Cardiac muscle cell (in vitro differentiated cells and primary cell): ENCODE data around the gene KBTBD2. TPM values are rescaled to one million over a fixed set of nuclear protein-coding genes. Genes with fewer than 3 reads are reported as not detected.
"Not testable (repeated sequence)": the region's sequence is repeated elsewhere in the genome, so short reads cannot be mapped to it uniquely, and the experiment has no call there.

Experiments
- DNase-seq, 2 donors: peaks; one replicate each; pipeline versions ENCODE4 v3.0.0 to v3.0.0-alpha.2; 2010 to 2017; ENCODE audit warnings: low read depth in 1 of 2, low spot score in 1 of 2
- H3K27ac ChIP-seq: fragments of 200-600 bp; sonication (generic); 2 replicates; pipeline ENCODE4 v1.5.1; 2016
- H3K27me3 ChIP-seq: fragments of 200-600 bp; sonication (generic); 2 replicates; pipeline ENCODE4 v1.6.0; 2016; ENCODE audit warnings: control low read depth
- H3K36me3 ChIP-seq: fragments of 200-600 bp; sonication (generic); 2 replicates; pipeline ENCODE4 v1.5.1; 2016; ENCODE audit warnings: control low read depth
- H3K4me1 ChIP-seq: fragments of 200-600 bp; sonication (generic); 2 replicates; pipeline ENCODE4 v1.8.1; 2017; ENCODE audit warnings: low read depth, mild to moderate bottlenecking, mixed run types
- H3K4me3 ChIP-seq: fragments of 200-600 bp; sonication (generic); 2 replicates; pipeline ENCODE4 v1.5.1; 2016; ENCODE audit warnings: mild to moderate bottlenecking
- H3K9me3 ChIP-seq: fragments of 200-600 bp; sonication (generic); 2 replicates; pipeline ENCODE4 v1.5.1; 2017; ENCODE audit warnings: low read depth, mild to moderate bottlenecking, control low read depth
- CTCF ChIP-seq: IDR thresholded peaks from 2 replicates; pipeline ENCODE4 v1.5.1; 2012; ENCODE audit warnings: low read depth, mild to moderate bottlenecking, low read length
- polyA plus RNA-seq: library from polyadenylated mRNA; unstranded; fragments of >200 nt; fragmentation: Nextera tagmentation; extraction: Ambion mirVana; gene quantifications from 2 replicates; pipeline ENCODE4 v1.2.1, GENCODE V29; 2016
- total RNA-seq: library from RNA; depleted of rRNA; stranded (reverse); fragments of >200 nt; gene quantifications from 2 replicates; pipeline ENCODE4 v1.2.3, GENCODE V29; 2016

KBTBD2 gene
- total and polyA plus RNA-seq, 2 experiments from 2014 or later: 35.4 to 41.6 TPM

- no peak overlapping the region for H3K27ac ChIP-seq
- no peak overlapping the region for H3K4me3 ChIP-seq
- H3K9me3 ChIP-seq: no peaks in the 10 kb centered on the region
- TF ChIP-seq CTCF: no peak
- DNase-seq: no peak
- H3K27me3 ChIP-seq: no peaks in the 10 kb centered on the region
- H3K4me1 ChIP-seq: peaks cover 5% of the 10 kb centered on the region
- no peaks in the 10 kb centered on the region for H3K36me3 ChIP-seq
Measured at GRCh38 chr7:32860090-32860489, 31.5 kb downstream of the KBTBD2 start.

GRCh38 chr7:32858648-32859047 is 32.9 kb downstream of the KBTBD2 start:
- H3K27me3 ChIP-seq: no peaks in the 10 kb centered on the region
- TF ChIP-seq CTCF: no peak
- H3K27ac ChIP-seq: no peak overlapping the region
- DNase-seq: no peak
- no peak overlapping the region for H3K4me3 ChIP-seq
- H3K4me1 ChIP-seq: peaks cover 5% of the 10 kb centered on the region
- no peaks in the 10 kb centered on the region for H3K9me3 ChIP-seq
- H3K36me3 ChIP-seq: no peaks in the 10 kb centered on the region

- H3K36me3 ChIP-seq, H3K27me3 ChIP-seq, H3K9me3 ChIP-seq, DNase-seq, H3K4me3 ChIP-seq, H3K27ac ChIP-seq, H3K4me1 ChIP-seq: not testable (repeated sequence)
Measured at GRCh38 chr7:32857063-32857462, 34.5 kb downstream of the KBTBD2 start.

- H3K36me3 ChIP-seq, H3K4me3 ChIP-seq, H3K4me1 ChIP-seq, DNase-seq, H3K9me3 ChIP-seq, H3K27me3 ChIP-seq, H3K27ac ChIP-seq: not testable (repeated sequence)
Measured at GRCh38 chr7:32855837-32856775, 35.5 kb downstream of the KBTBD2 start.

- not testable (repeated sequence) for DNase-seq, H3K4me3 ChIP-seq, H3K4me1 ChIP-seq, H3K27me3 ChIP-seq, H3K36me3 ChIP-seq, H3K9me3 ChIP-seq, H3K27ac ChIP-seq
Measured at GRCh38 chr7:32850654-32851053, 40.9 kb downstream of the KBTBD2 start.

- H3K27ac ChIP-seq, H3K4me3 ChIP-seq, H3K36me3 ChIP-seq, H3K9me3 ChIP-seq, H3K4me1 ChIP-seq, H3K27me3 ChIP-seq: not testable (repeated sequence)
- peak in 1 of 2 donors; percentile 17 for DNase-seq
Measured at GRCh38 chr7:32848655-32849054, 42.9 kb downstream of the KBTBD2 start.

- peak; percentile 80 for TF ChIP-seq CTCF
- DNase-seq: peak; percentile 82 to 86
- Histone ChIP-seq H3K27me3 (no peaks in the 10 kb centered on the region), H3K9me3 (no peaks in the 10 kb centered on the region), H3K27ac (no peak overlapping the region), H3K36me3 (no peaks in the 10 kb centered on the region), H3K4me1 (no peaks in the 10 kb centered on the region), H3K4me3 (no peak overlapping the region)
Measured at GRCh38 chr7:32846630-32847225, 44.8 kb downstream of the KBTBD2 start.

GRCh38 chr7:32844748-32845147 is 46.8 kb downstream of the KBTBD2 start:
- not testable (repeated sequence) for H3K27me3 ChIP-seq, H3K27ac ChIP-seq, H3K4me1 ChIP-seq, H3K4me3 ChIP-seq, H3K36me3 ChIP-seq, DNase-seq, H3K9me3 ChIP-seq

GRCh38 chr7:32843763-32844162 is 47.8 kb downstream of the KBTBD2 start:
- H3K27me3 ChIP-seq, H3K36me3 ChIP-seq, H3K9me3 ChIP-seq, DNase-seq, H3K27ac ChIP-seq, H3K4me1 ChIP-seq, H3K4me3 ChIP-seq: not testable (repeated sequence)

GRCh38 chr7:32839846-32840245 is 51.7 kb downstream of the KBTBD2 start:
- DNase-seq, H3K9me3 ChIP-seq, H3K27me3 ChIP-seq, H3K27ac ChIP-seq, H3K4me3 ChIP-seq, H3K36me3 ChIP-seq, H3K4me1 ChIP-seq: not testable (repeated sequence)
